Fibroblast of the aortic adventitia (primary cell): ENCODE results near the gene LRRC14B. TPM values are rescaled to one million over a fixed set of nuclear protein-coding genes. Genes with fewer than 3 reads are reported as not detected.

Experiments used
- DNase-seq: peaks from one replicate; pipeline ENCODE4 v3.0.0-alpha.2; 2010; ENCODE audit warnings: low read depth
- H3K4me3 ChIP-seq: 2 replicates; pipeline ENCODE4 v1.5.1; 2011; ENCODE audit warnings: low read depth, mild to moderate bottlenecking, control low read depth, low read length, moderate library complexity
- CTCF ChIP-seq: IDR thresholded peaks from 2 replicates; pipeline ENCODE4 v1.5.1; 2011; ENCODE audit warnings: mild to moderate bottlenecking, low read length, control low read depth, inconsistent platforms; ENCODE audit not compliant: insufficient read depth
- total RNA-seq: library from RNA; depleted of rRNA; stranded (reverse); fragments of >200 nt; gene quantifications from 2 replicates; pipeline ENCODE4 v1.2.3, GENCODE V29; 2012; ENCODE audit warnings: low replicate concordance

The LRRC14B gene
- total RNA-seq, 1 donor = not detected

- no peak overlapping the region for H3K4me3 ChIP-seq
- TF ChIP-seq CTCF = no peak
- DNase-seq = no peak
These were observed 35.5 kb upstream of the LRRC14B start for GRCh38 chr5:155651-156410.

- DNase-seq = no peak
- H3K4me3 ChIP-seq = no peak overlapping the region
- TF ChIP-seq CTCF = no peak
These were observed 34.8 kb upstream of the LRRC14B start for GRCh38 chr5:156411-157072.

- H3K4me3 ChIP-seq = no peak overlapping the region
- TF ChIP-seq CTCF = no peak
- no peak for DNase-seq
These were observed 34.1 kb upstream of the LRRC14B start for GRCh38 chr5:157126-157715.

GRCh38 chr5:157801-158200 lies 33.5 kb upstream of the LRRC14B start:
- H3K4me3 ChIP-seq = no peak overlapping the region
- no peak for DNase-seq

GRCh38 chr5:158807-159447 lies 32.4 kb upstream of the LRRC14B start:
- DNase-seq = no peak
- TF ChIP-seq CTCF = no peak
- H3K4me3 ChIP-seq = no peak overlapping the region

More at GRCh38 chr5:157801-158200, 33.5 kb upstream of the LRRC14B start:
- no peak for TF ChIP-seq CTCF

GRCh38 chr5:159448-160172 lies 31.7 kb upstream of the LRRC14B start:
- H3K4me3 ChIP-seq = no peak overlapping the region
- TF ChIP-seq CTCF = no peak
- DNase-seq = peak; percentile 9
